A549 (cell line): ENCODE measurements around the gene TAT. TPM values are rescaled to one million over a fixed set of nuclear protein-coding genes. Genes with fewer than 3 reads are reported as not detected.

Experiments used
- ATAC-seq, 2 experiments: fragments of 200-7000 bp in 1 of 2; fragments of >200 bp in 1 of 2; cut with Nextera tagmentation in 1 of 2; cut with Tn5 transposase in 1 of 2; 3 replicates each; pipeline versions ENCODE4 v1.8.0 to v1.9.1; 2018 to 2020; ENCODE audit warnings: mild to moderate bottlenecking in 1 of 2, moderate library complexity in 1 of 2
- CTCF ChIA-PET: fragments of 300-600 bp; sonication (Branson Sonifier 250); formaldehyde crosslinking; extraction: SDS; loops from one replicate; lab custom pipeline; 2021; ENCODE audit warnings: antibody characterized with exemption, inconsistent platforms; lab: Yijun Ruan, JAX
- POLR2A ChIA-PET: fragments of 350-600 bp; formaldehyde crosslinking; extraction: SDS; loops from one replicate; lab custom pipeline; 2021; ENCODE audit warnings: antibody characterized with exemption, inconsistent platforms; lab: Yijun Ruan, JAX
- DNase-seq, 2 experiments: peaks; one replicate each; pipeline versions ENCODE4 v3.0.0 to v3.0.0-alpha.2; 2011 to 2016; ENCODE audit warnings: low read depth in 1 of 2, low spot score in 1 of 2
- FAIRE-seq: peaks from 2 replicates; lab custom pipeline; 2011; peaks lifted over from hg19 to GRCh38; lab: Jason Lieb, UNC
- H3K27ac ChIP-seq, 2 experiments: fragments of >200 bp; sonication (Bioruptor Twin); formaldehyde crosslinking; 3 replicates each; pipeline ENCODE4 v1.5.1; 2016 to 2017
- H3K4me1 ChIP-seq: fragments of >200 bp; sonication (Bioruptor Twin); formaldehyde crosslinking; 3 replicates; pipeline ENCODE4 v1.6.1; 2016
- H3K4me2 ChIP-seq: fragments of >200 bp; sonication (Bioruptor Twin); formaldehyde crosslinking; 3 replicates; pipeline ENCODE4 v1.6.1; 2016
- H3K4me3 ChIP-seq: fragments of >200 bp; sonication (Bioruptor Twin); formaldehyde crosslinking; 3 replicates; pipeline ENCODE4 v1.5.1; 2016
- H3K9me3 ChIP-seq: fragments of >200 bp; sonication (Bioruptor Twin); formaldehyde crosslinking; 3 replicates; pipeline ENCODE4 v1.6.1; 2016
- ATOH8 ChIP-seq: fragments of 250-450 bp; sonication (Bioruptor Pico); IDR thresholded peaks from 2 replicates; pipeline ENCODE4 v1.5.0; 2020; ENCODE audit warnings: low read depth, mild to moderate bottlenecking, moderate library complexity
- CEBPB ChIP-seq, 2 experiments: fragments of >200 bp in 1 of 2; sonication (Bioruptor Twin) in 1 of 2; formaldehyde crosslinking in 1 of 2; IDR thresholded peaks; 2 replicates each; pipeline ENCODE4 v1.6.1; 2012 to 2016
- CTCF ChIP-seq: fragments of >200 bp; sonication (Bioruptor Twin); formaldehyde crosslinking; IDR thresholded peaks from 3 replicates; pipeline ENCODE4 v1.5.1; 2016
- HOXA7 ChIP-seq: fragments of 250-450 bp; sonication (Bioruptor Pico); IDR thresholded peaks from 2 replicates; pipeline ENCODE4 v1.5.0; 2020; ENCODE audit warnings: mild to moderate bottlenecking, moderate library complexity
- HOXB13 ChIP-seq: fragments of 250-450 bp; sonication (Bioruptor Pico); IDR thresholded peaks from 2 replicates; pipeline ENCODE4 v1.5.0; 2020; ENCODE audit warnings: low read depth, mild to moderate bottlenecking, moderate library complexity
- JUN ChIP-seq, 2 experiments: fragments of >200 bp; sonication (Bioruptor Twin); formaldehyde crosslinking; IDR thresholded peaks; 2 replicates in 1 of 2; 3 replicates in 1 of 2; pipeline ENCODE4 v1.6.1; 2016 to 2017
- KDM1A ChIP-seq: fragments of 200-600 bp; sonication (generic); IDR thresholded peaks from 2 replicates; pipeline ENCODE4 v1.6.1; 2016; ENCODE audit warnings: low read depth, mild to moderate bottlenecking
- MAFK ChIP-seq: fragments of 450-650 bp; IDR thresholded peaks from 2 replicates; pipeline ENCODE4 v1.6.1; 2014; ENCODE audit not compliant: partially characterized antibody
- NFE2L2 ChIP-seq: fragments of 150-350 bp; conservative IDR thresholded peaks from 2 replicates; pipeline ENCODE4 v1.6.1; 2014; ENCODE audit warnings: low read length
- NPAS2 ChIP-seq: fragments of 250-450 bp; sonication (Bioruptor Pico); IDR thresholded peaks from 2 replicates; pipeline ENCODE4 v1.8.0; 2022; ENCODE audit warnings: mild to moderate bottlenecking, moderate library complexity, borderline replicate concordance
- RAD21 ChIP-seq, 2 experiments: fragments of >200 bp in 1 of 2; sonication (Bioruptor Twin) in 1 of 2; formaldehyde crosslinking in 1 of 2; IDR thresholded peaks in 1 of 2; conservative IDR thresholded peaks in 1 of 2; 2 replicates in 1 of 2; 3 replicates in 1 of 2; pipeline ENCODE4 v1.6.1; 2012 to 2018; ENCODE audit warnings: inconsistent platforms in 1 of 2
- REST ChIP-seq: fragments of 200-600 bp; sonication (generic); IDR thresholded peaks from 2 replicates; pipeline ENCODE4 v1.6.1; 2016; ENCODE audit warnings: antibody characterized with exemption, mild to moderate bottlenecking, moderate library complexity
- TFCP2L1 ChIP-seq: fragments of 250-450 bp; sonication (Bioruptor Pico); IDR thresholded peaks from 2 replicates; pipeline ENCODE4 v1.5.0; 2021; ENCODE audit warnings: mild to moderate bottlenecking
- USF2 ChIP-seq: fragments of 450-650 bp; IDR thresholded peaks from 2 replicates; pipeline ENCODE4 v1.6.1; 2014; ENCODE audit warnings: antibody characterized with exemption
- ZSCAN20 ChIP-seq: fragments of 250-450 bp; sonication (Bioruptor Pico); IDR thresholded peaks from 2 replicates; pipeline ENCODE4 v1.8.0; 2022; ENCODE audit warnings: mild to moderate bottlenecking, moderate library complexity
- WGBS: methylation state at CpG from one replicate; pipeline ENCODE4 v1.1.6; 2017; ENCODE audit errors: missing lambda C conversion rate; 5-methylcytosine and 5-hydroxymethylcytosine counted together
- polyA plus RNA-seq, 4 experiments: library from polyadenylated mRNA; depleted of rRNA in 3 of 4; stranded (reverse); fragments of >200 nt; fragmentation: RNase III in 1 of 4; extraction: RNeasy Plus Mini Kit Qiagen cat#74134 plus additional on column Dnase treatment in 1 of 4; gene quantifications; 2 replicates in 3 of 4; 3 replicates in 1 of 4; pipeline ENCODE4 v1.2.3, GENCODE V29; 2011 to 2017

TAT gene
- polyA plus RNA-seq, 2 of the 4 experiments (the other 2 are of a cell fraction) = 0.06 to 0.30 TPM

GRCh38 chr16:71555230-71555891 is 21.5 kb downstream of the TAT start:
- Histone ChIP-seq H3K4me3 (no peak overlapping the region), H3K27ac (no peak overlapping the region), H3K9me3 (no peaks in the 10 kb centered on the region), H3K4me2 (no peak overlapping the region)
- DNase-seq (peak in 1 of 2 experiments; percentile 10), ATAC-seq (no peak), FAIRE-seq (no peak)
- CTCF ChIA-PET = interaction anchor here (1.5 to 2.1 kb wide), 2 partner anchors 10 to 56 kb away, joined by 6 to 9 read pairs; no protein-coding TSS in a partner anchor
- WGBS = 32% methylated on average over 1 of the region's 1 CpG
- TF ChIP-seq NFE2L2 (no peak), HOXA7 (CRISPR knock-in tag) (no peak), TFCP2L1 (no peak), MAFK (no peak), ZSCAN20 (no peak), HOXB13 (no peak), REST (no peak), ATOH8 (CRISPR knock-in tag) (no peak), CEBPB (IDR thresholded peaks at IDR 0.05) (no peak), KDM1A (no peak), CTCF (no peak)
- TF ChIP-seq, all 56 proteins: peak for 0
- H3K4me1 ChIP-seq = no peaks in the 10 kb centered on the region
- POLR2A ChIA-PET = interaction anchor here (1.0 kb wide), 1 partner anchor 9 kb away, joined by 4 read pairs; no protein-coding TSS in a partner anchor

GRCh38 chr16:71552698-71553503 is 24.0 kb downstream of the TAT start:
- TF ChIP-seq RAD21 (conservative IDR thresholded peaks at IDR 0.05 in 1 of 2, IDR thresholded peaks at IDR 0.05 in 1 of 2) = peak in 1 of 2 experiments; percentile 21; a peak in 1 of 5 replicates
- no peak for TF ChIP-seq JUN (IDR thresholded peaks at IDR 0.05)
- no peak for TF ChIP-seq NPAS2 (CRISPR knock-in tag)
- TF ChIP-seq, all 56 proteins: peak for 1
- Histone ChIP-seq H3K4me2 (no peak overlapping the region), H3K27ac (no peak overlapping the region), H3K4me1 (no peaks in the 10 kb centered on the region), H3K9me3 (no peaks in the 10 kb centered on the region), H3K4me3 (no peak overlapping the region)
- FAIRE-seq (no peak), DNase-seq (peak in 1 of 2 experiments; percentile 42), ATAC-seq (peak; percentile 70 to 80; a peak in 5 of 6 replicates)
- POLR2A ChIA-PET = no interaction called here
- CTCF ChIA-PET = interaction anchor here (1.0 to 1.6 kb wide), 4 partner anchors 11 to 26 kb away, joined by 3 to 7 read pairs (median 6); partner anchors contain the start of gene CHST4
- 8% methylated on average over 6 of the region's 6 CpGs for WGBS

GRCh38 chr16:71547168-71547567 is 29.7 kb downstream of the TAT start:
- H3K27ac ChIP-seq = no peak overlapping the region
- DNase-seq (no peak), FAIRE-seq (no peak), ATAC-seq (no peak)
- ChIA-PET CTCF (no interaction called here), POLR2A (no interaction called here)
- TF ChIP-seq USF2 (no peak), MAFK (peak; percentile 28)
- H3K4me2 ChIP-seq = no peak overlapping the region
- no peak overlapping the region for H3K4me3 ChIP-seq
- H3K4me1 ChIP-seq = no peaks in the 10 kb centered on the region
- no peaks in the 10 kb centered on the region for H3K9me3 ChIP-seq
